Progenitor cell of endocrine pancreas (in vitro differentiated cells): ENCODE data around the gene CSRP2. TPM values are rescaled to one million over a fixed set of nuclear protein-coding genes. Genes with fewer than 3 reads are reported as not detected.

Source experiments
- DNase-seq: peaks from one replicate; pipeline ENCODE4 v3.0.0; 2021; ENCODE audit warnings: low spot score; ENCODE audit not compliant: unreplicated experiment
- H3K27ac Mint-ChIP-seq: 2 replicates; pipeline ENCODE4 v1.8.0; 2021; ENCODE audit warnings: mild to moderate bottlenecking, moderate library complexity, mixed read lengths
- H3K27me3 Mint-ChIP-seq: 2 replicates; pipeline ENCODE4 v1.8.0; 2021; ENCODE audit warnings: mixed read lengths
- H3K36me3 Mint-ChIP-seq: 2 replicates; pipeline ENCODE4 v1.8.0; 2022; ENCODE audit warnings: mixed read lengths; ENCODE audit not compliant: insufficient read depth
- H3K4me1 Mint-ChIP-seq: 2 replicates; pipeline ENCODE4 v1.8.0; 2021; ENCODE audit warnings: low read depth, mixed read lengths
- H3K4me3 Mint-ChIP-seq: 2 replicates; pipeline ENCODE4 v1.8.0; 2021; ENCODE audit warnings: low read depth, mild to moderate bottlenecking, moderate library complexity, mixed read lengths
- H3K9me3 Mint-ChIP-seq: 2 replicates; pipeline ENCODE4 v1.8.0; 2021; ENCODE audit warnings: low read depth, mixed read lengths
- CTCF ChIP-seq: fragments of 200-600 bp; sonication (generic); IDR thresholded peaks from one replicate; pipeline ENCODE4 v1.5.0; 2021; ENCODE audit warnings: antibody characterized with exemption, mild to moderate bottlenecking; ENCODE audit not compliant: unreplicated experiment
- long read RNA-seq: library from polyadenylated mRNA; unstranded; transcript quantifications from one replicate; pipeline ENCODE4 v2.0.0, GENCODE V29; 2020
- total RNA-seq: library from RNA; stranded (reverse); gene quantifications from 2 replicates; pipeline ENCODE4 v1.2.1, GENCODE V29; 2021

Gene CSRP2
- total RNA-seq: 90.0 and 96.1 TPM in 2 replicates
- long read RNA-seq, transcript CSRP2-201 (6 exons, 943 nt): major isoform, 48 of 56 reads
- long read RNA-seq, partial matches to known transcripts: 4 of 56 reads
- long read RNA-seq, other reads (novel, unspliced or antisense): 1 of 56 reads

GRCh38 chr12:76878899-76879709 lies at the start of gene CSRP2:
Gene CSRP2, minus strand, starts transcription at chr12:76879019. Its CDS starts 12,759 bp downstream, at chr12:76866260.
- TF ChIP-seq CTCF: peak; percentile 42
- Mint-ChIP-seq H3K4me3 (peak within 1 kb of the TSS; percentile 99), H3K27me3 (no peaks in the 10 kb centered on the region), H3K9me3 (no peaks in the 10 kb centered on the region), H3K36me3 (peaks cover 4% of the 10 kb centered on the region), H3K27ac (peak within 1 kb of the TSS; percentile 98), H3K4me1 (peaks cover 29% of the 10 kb centered on the region)
- DNase-seq: peak; percentile 91

GRCh38 chr12:76927170-76927784 lies 48.5 kb upstream of the CSRP2 start:
- H3K4me3 Mint-ChIP-seq: no peak overlapping the region
- no peak overlapping the region for H3K27ac Mint-ChIP-seq
- H3K36me3 Mint-ChIP-seq: no peaks in the 10 kb centered on the region
- no peak for DNase-seq
- H3K27me3 Mint-ChIP-seq: no peaks in the 10 kb centered on the region
- peaks cover 3% of the 10 kb centered on the region for H3K9me3 Mint-ChIP-seq
- H3K4me1 Mint-ChIP-seq: peaks cover under 1% of the 10 kb centered on the region
- TF ChIP-seq CTCF: peak; percentile 41

GRCh38 chr12:76925135-76925534 lies 46.3 kb upstream of the CSRP2 start:
- no peak for DNase-seq
- no peak for TF ChIP-seq CTCF
- no peak overlapping the region for H3K4me3 Mint-ChIP-seq
- H3K27ac Mint-ChIP-seq: no peak overlapping the region
- no peaks in the 10 kb centered on the region for H3K9me3 Mint-ChIP-seq
- no peaks in the 10 kb centered on the region for H3K27me3 Mint-ChIP-seq
- H3K36me3 Mint-ChIP-seq: no peaks in the 10 kb centered on the region
- H3K4me1 Mint-ChIP-seq: peaks cover 3% of the 10 kb centered on the region

- H3K36me3 Mint-ChIP-seq: no peaks in the 10 kb centered on the region
- H3K27ac Mint-ChIP-seq: no peak overlapping the region
- peaks cover 3% of the 10 kb centered on the region for H3K4me1 Mint-ChIP-seq
- no peaks in the 10 kb centered on the region for H3K9me3 Mint-ChIP-seq
- no peaks in the 10 kb centered on the region for H3K27me3 Mint-ChIP-seq
- no peak for TF ChIP-seq CTCF
- DNase-seq: no peak
- no peak overlapping the region for H3K4me3 Mint-ChIP-seq
Measured at GRCh38 chr12:76922866-76923265, 44.0 kb upstream of the CSRP2 start.

- H3K36me3 Mint-ChIP-seq: no peaks in the 10 kb centered on the region
- peaks cover 3% of the 10 kb centered on the region for H3K4me1 Mint-ChIP-seq
- no peaks in the 10 kb centered on the region for H3K27me3 Mint-ChIP-seq
- no peak overlapping the region for H3K4me3 Mint-ChIP-seq
- TF ChIP-seq CTCF: no peak
- DNase-seq: no peak
- H3K27ac Mint-ChIP-seq: no peak overlapping the region
- no peaks in the 10 kb centered on the region for H3K9me3 Mint-ChIP-seq
Measured at GRCh38 chr12:76921891-76922664, 43.3 kb upstream of the CSRP2 start.
